GM18517 (cell line): ENCODE results near the gene C16orf46.

Experiments
- ATAC-seq: cut with Tn5 transposase; IDR thresholded peaks from one replicate; pipeline ENCODE4 v1.9.1; 2021; ENCODE audit warnings: mild to moderate bottlenecking, moderate library complexity; ENCODE audit not compliant: unreplicated experiment

Gene C16orf46

GRCh38 chr16:81026429-81026828 is 50.6 kb downstream of the C16orf46 start:
- no peak for ATAC-seq

- ATAC-seq, result no peak
Observed at GRCh38 chr16:81018496-81018895, 58.5 kb downstream of the C16orf46 start.

DNA sequence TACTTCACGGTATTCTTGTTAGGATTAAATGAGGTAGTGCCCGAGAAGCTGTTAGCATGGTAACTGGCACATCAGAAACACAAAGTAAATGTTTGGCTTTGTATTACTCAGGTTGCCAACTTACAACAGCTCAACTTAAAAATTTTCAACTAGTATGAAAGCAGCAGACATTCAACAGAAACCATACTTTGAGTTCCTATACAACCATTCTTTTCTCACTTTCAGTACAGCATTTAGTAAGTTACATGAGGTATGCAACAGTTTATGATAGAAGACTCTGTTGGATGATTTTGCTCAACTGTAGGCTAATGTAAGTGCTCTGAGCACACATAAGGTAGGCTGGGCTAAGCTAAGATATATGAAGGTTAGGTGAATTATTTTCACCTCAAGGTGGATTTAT is 62.4 kb downstream of the C16orf46 start:
- ATAC-seq, result no peak

- no peak for ATAC-seq
Observed at GRCh38 chr16:81012974-81013373, 64.1 kb downstream of the C16orf46 start.
